Osteoblast (primary cell): Measurements from ENCODE around the gene BCL2L11. TPM values are rescaled to one million over a fixed set of nuclear protein-coding genes. Genes with fewer than 3 reads are reported as not detected.
A peak's percentile ranks its signal among the peaks of the same experiment; 100 is the strongest.

Experiments
- DNase-seq: peaks from one replicate; pipeline ENCODE4 v3.0.0; 2011; ENCODE audit warnings: low spot score, mixed read lengths; ENCODE audit not compliant: insufficient read length; ENCODE audit errors: missing footprints
- H2AFZ ChIP-seq: 2 replicates; pipeline ENCODE4 v1.6.0; 2011; ENCODE audit warnings: mild to moderate bottlenecking, low read length
- H3K27ac ChIP-seq: 2 replicates; pipeline ENCODE4 v1.5.1; 2011; ENCODE audit warnings: mild to moderate bottlenecking, low read depth, low read length, moderate library complexity
- H3K27me3 ChIP-seq: 2 replicates; pipeline ENCODE4 v1.6.0; 2012; ENCODE audit warnings: mild to moderate bottlenecking, control low read depth, inconsistent platforms, low read length, moderate library complexity; ENCODE audit not compliant: insufficient read depth
- H3K36me3 ChIP-seq: 2 replicates; pipeline ENCODE4 v1.5.1; 2011; ENCODE audit warnings: mild to moderate bottlenecking, low read length, control low read depth, moderate library complexity; ENCODE audit not compliant: insufficient read depth
- H3K4me1 ChIP-seq: 2 replicates; pipeline ENCODE4 v1.5.1; 2011; ENCODE audit warnings: mild to moderate bottlenecking, low read length, control low read depth, moderate library complexity; ENCODE audit not compliant: insufficient read depth
- H3K4me2 ChIP-seq: 2 replicates; pipeline ENCODE4 v1.6.0; 2011; ENCODE audit warnings: mild to moderate bottlenecking, low read length; ENCODE audit not compliant: insufficient read depth
- H3K4me3 ChIP-seq: fragments of 200-600 bp; sonication (generic); 3 replicates; pipeline ENCODE4 v1.5.1; 2012; ENCODE audit warnings: mild to moderate bottlenecking, low read length, inconsistent platforms; ENCODE audit not compliant: insufficient read depth
- H3K79me2 ChIP-seq: 2 replicates; pipeline ENCODE4 v1.6.0; 2012; ENCODE audit warnings: mild to moderate bottlenecking, low read length, control low read depth, inconsistent platforms; ENCODE audit not compliant: insufficient read depth
- H3K9me3 ChIP-seq: 2 replicates; pipeline ENCODE4 v1.5.1; 2011; ENCODE audit warnings: low read depth, low read length, control low read depth
- H4K20me1 ChIP-seq: 2 replicates; pipeline ENCODE4 v1.6.0; 2012; ENCODE audit warnings: mild to moderate bottlenecking, low read length, control low read depth; ENCODE audit not compliant: insufficient read depth
- total RNA-seq: library from RNA; depleted of rRNA; stranded (reverse); fragments of >200 nt; gene quantifications from 2 replicates; pipeline ENCODE4 v1.2.3, GENCODE V29; 2012
- TF ChIP-seq, protein P1 (sequence below): IDR thresholded peaks from 2 replicates; pipeline ENCODE4 v1.5.1; 2011; ENCODE audit warnings: mild to moderate bottlenecking, low read depth, low read length, moderate library complexity; ENCODE audit errors: extremely low read depth

The BCL2L11 gene
- total RNA-seq, 1 donor, result 8.0 TPM

DNA sequence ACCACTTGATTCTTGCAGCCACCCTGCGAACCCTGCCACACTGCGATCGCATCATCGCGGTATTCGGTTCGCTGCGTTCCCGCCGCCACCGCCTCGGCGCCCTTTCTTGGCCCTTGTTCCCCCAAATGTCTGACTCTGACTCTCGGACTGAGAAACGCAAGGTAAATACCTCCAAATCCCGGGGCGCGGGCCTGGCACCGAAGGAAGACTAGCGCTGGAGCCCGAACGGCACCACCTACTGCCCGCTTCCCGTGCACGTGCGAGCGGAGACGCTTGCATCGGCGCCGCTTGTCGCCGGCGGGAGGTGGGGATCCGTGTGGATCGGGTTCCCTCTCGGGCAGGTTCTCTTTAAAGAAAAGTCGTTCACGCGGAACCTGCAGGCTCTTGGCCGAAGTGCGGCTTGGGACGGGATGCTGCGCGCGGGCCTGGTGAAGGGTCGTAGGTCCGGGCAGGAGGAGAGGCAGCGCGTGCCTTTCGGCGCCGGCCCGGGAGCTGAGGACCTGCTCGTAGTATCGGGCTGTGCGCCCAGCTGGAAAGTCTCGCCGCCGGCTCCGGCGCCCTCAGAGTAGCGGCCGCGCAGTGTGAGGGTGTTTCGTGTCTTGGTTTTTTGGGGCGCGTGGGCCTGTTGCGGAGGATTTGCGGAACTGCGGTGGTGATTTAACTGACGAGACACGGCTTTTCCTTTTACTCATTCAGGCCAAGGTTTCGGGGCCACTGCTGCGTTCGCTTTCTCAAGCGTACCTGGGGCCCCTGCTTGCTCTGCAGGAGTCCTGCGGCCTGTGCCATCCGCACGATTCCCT, 514 bp downstream of the BCL2L11 start:
- TF ChIP-seq, protein P1, sequence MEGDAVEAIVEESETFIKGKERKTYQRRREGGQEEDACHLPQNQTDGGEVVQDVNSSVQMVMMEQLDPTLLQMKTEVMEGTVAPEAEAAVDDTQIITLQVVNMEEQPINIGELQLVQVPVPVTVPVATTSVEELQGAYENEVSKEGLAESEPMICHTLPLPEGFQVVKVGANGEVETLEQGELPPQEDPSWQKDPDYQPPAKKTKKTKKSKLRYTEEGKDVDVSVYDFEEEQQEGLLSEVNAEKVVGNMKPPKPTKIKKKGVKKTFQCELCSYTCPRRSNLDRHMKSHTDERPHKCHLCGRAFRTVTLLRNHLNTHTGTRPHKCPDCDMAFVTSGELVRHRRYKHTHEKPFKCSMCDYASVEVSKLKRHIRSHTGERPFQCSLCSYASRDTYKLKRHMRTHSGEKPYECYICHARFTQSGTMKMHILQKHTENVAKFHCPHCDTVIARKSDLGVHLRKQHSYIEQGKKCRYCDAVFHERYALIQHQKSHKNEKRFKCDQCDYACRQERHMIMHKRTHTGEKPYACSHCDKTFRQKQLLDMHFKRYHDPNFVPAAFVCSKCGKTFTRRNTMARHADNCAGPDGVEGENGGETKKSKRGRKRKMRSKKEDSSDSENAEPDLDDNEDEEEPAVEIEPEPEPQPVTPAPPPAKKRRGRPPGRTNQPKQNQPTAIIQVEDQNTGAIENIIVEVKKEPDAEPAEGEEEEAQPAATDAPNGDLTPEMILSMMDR, result no peak
- peaks cover 29% of the 10 kb centered on the region for H3K27me3 ChIP-seq
- peak overlapping the region; percentile 93 for H3K4me2 ChIP-seq
- peak; percentile 88 for DNase-seq
- H3K4me3 ChIP-seq, result peak overlapping the region; percentile 87
- no peak overlapping the region for H3K27ac ChIP-seq
- no peaks in the 10 kb centered on the region for H3K9me3 ChIP-seq
- H4K20me1 ChIP-seq, result no peaks in the 10 kb centered on the region
- no peaks in the 10 kb centered on the region for H3K36me3 ChIP-seq
- peak overlapping the region; percentile 93 for H2AFZ ChIP-seq
- H3K4me1 ChIP-seq, result peaks cover 12% of the 10 kb centered on the region
- H3K79me2 ChIP-seq, result no peaks in the 10 kb centered on the region

DNA sequence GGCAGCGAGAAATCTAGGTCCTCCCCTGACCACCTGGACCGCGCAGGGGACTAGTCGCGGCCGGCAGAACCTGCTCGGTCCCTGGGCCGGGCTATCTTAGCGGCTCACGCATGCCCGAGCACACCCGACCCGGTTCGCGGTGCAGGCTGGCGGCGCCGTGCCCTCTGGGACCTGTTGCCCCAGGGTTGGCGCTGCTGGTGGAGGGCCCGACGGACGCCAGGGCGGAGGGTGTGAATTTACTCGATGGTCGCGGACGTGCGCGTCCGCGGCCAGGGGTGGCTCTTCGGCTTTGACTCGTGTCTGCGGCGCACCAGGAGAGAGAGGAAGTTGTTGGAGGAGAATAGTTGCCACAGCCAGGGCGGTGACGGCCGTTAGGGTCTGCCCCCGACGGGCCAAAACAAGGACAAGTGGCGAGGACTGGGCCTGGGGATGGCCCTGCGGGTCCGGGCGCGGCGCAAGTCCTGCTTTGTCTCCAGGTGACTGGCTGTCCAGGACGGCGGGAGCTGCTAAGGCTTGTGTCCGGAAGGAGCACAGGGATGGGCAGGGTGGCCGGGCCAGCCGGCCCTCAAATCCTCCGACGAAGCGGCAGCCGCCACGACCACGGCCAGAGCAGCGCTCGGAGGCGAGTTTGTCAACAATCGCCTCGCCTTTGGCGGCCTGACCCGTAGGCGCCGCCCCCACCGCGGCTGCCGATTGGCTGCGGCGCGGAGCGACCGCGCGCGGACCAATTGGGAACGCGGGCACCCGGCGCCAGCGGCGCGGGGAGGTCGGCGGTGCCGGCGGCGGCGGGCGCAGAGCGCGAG, 1.3 kb downstream of the BCL2L11 start:
- Histone ChIP-seq H3K27ac (no peak overlapping the region), H2AFZ (peak overlapping the region; percentile 93), H3K4me2 (peak overlapping the region; percentile 93), H3K36me3 (no peaks in the 10 kb centered on the region), H3K27me3 (peaks cover 26% of the 10 kb centered on the region), H4K20me1 (no peaks in the 10 kb centered on the region), H3K79me2 (no peaks in the 10 kb centered on the region), H3K4me1 (peaks cover 10% of the 10 kb centered on the region), H3K9me3 (no peaks in the 10 kb centered on the region), H3K4me3 (peak overlapping the region; percentile 87)
- peak; percentile 100 for DNase-seq
- TF ChIP-seq, protein P1, result no peak

DNA sequence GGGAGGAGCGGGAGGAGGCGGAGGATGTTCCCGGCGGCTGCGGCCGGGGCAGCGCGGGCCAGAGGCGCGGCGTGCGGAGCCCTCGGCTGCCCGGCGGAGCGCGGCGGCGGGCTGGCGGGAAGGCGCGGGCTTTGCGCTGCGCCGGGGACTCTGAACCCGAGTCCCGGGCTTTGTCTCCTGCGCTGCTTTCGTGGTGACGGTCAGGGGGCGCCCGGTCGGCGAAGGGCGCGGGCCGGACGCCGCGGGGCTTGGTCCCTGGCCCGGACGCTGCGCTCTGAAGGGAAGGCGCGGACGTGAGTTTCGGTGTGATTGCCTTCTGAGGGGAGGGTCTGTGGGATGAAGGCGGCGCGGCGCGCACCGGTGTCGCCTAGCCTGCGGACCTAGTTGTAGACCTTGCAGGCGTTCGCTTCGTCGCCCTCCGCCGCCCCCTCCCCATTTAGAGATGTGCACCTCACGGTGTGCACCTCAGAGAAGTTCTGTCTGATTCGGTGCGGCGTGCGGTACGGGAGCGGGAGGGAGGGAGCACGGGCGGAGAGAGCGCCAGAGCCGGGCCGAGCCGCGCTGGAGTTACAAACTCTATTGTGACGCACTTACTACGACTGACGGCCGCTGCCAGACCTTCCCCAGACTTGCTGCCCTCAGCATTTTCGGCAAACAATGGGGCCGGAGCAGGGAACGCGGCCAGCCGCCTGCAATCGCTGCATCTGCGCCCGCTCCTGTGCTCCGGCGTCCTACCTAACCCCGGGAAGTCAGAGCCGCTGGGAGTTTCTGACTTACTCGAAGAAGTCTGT, 2.1 kb downstream of the BCL2L11 start:
- Histone ChIP-seq H2AFZ (peak overlapping the region; percentile 91), H3K4me3 (peak overlapping the region; percentile 87), H3K27ac (peak overlapping the region; percentile 33), H3K36me3 (no peaks in the 10 kb centered on the region), H3K79me2 (no peaks in the 10 kb centered on the region), H3K4me2 (peak overlapping the region; percentile 93), H3K9me3 (no peaks in the 10 kb centered on the region), H3K27me3 (peaks cover 23% of the 10 kb centered on the region), H4K20me1 (no peaks in the 10 kb centered on the region), H3K4me1 (peaks cover 4% of the 10 kb centered on the region)
- DNase-seq, result peak; percentile 95
- TF ChIP-seq, protein P1, result no peak
